Measurements from ENCODE around the gene AGPAT3.

The AGPAT3 gene

GRCh38 chr21:43853851-43854772, 10.9 kb upstream of the AGPAT3 start:
- H3K36me3 ChIP-seq (ENCODE audit: low read depth), result no peaks in the 10 kb centered on the region
- H3K27ac ChIP-seq (ENCODE audit: poor library complexity, severe bottlenecking), result no peak overlapping the region
- no peaks in the 10 kb centered on the region for H3K9me3 ChIP-seq (ENCODE audit: severe bottlenecking)
- no peaks in the 10 kb centered on the region for H3K4me1 ChIP-seq (ENCODE audit: insufficient read depth, poor library complexity, severe bottlenecking)
- no peaks in the 10 kb centered on the region for H3K27me3 ChIP-seq (ENCODE audit: insufficient read depth, poor library complexity, severe bottlenecking)
- DNase-seq (ENCODE audit: low spot score) (no peak), ATAC-seq (ENCODE audit: low read depth) (no peak)
- no peak for TF ChIP-seq CTCF (IDR thresholded peaks at IDR 0.05; ENCODE audit: poor library complexity, severe bottlenecking)
- H3K4me3 ChIP-seq (ENCODE audit: severe bottlenecking), result no peak overlapping the region

- Histone ChIP-seq H3K4me3 (ENCODE audit: severe bottlenecking) (no peak overlapping the region), H3K27me3 (ENCODE audit: insufficient read depth, poor library complexity, severe bottlenecking) (no peaks in the 10 kb centered on the region), H3K27ac (ENCODE audit: poor library complexity, severe bottlenecking) (no peak overlapping the region), H3K9me3 (ENCODE audit: severe bottlenecking) (no peaks in the 10 kb centered on the region), H3K36me3 (ENCODE audit: low read depth) (no peaks in the 10 kb centered on the region), H3K4me1 (ENCODE audit: insufficient read depth, poor library complexity, severe bottlenecking) (no peaks in the 10 kb centered on the region)
- TF ChIP-seq CTCF (IDR thresholded peaks at IDR 0.05; ENCODE audit: poor library complexity, severe bottlenecking), result no peak
- DNase-seq (ENCODE audit: low spot score) (no peak), ATAC-seq (ENCODE audit: low read depth) (no peak)
Measured at GRCh38 chr21:43854773-43855633, 10.0 kb upstream of the AGPAT3 start.

DNA sequence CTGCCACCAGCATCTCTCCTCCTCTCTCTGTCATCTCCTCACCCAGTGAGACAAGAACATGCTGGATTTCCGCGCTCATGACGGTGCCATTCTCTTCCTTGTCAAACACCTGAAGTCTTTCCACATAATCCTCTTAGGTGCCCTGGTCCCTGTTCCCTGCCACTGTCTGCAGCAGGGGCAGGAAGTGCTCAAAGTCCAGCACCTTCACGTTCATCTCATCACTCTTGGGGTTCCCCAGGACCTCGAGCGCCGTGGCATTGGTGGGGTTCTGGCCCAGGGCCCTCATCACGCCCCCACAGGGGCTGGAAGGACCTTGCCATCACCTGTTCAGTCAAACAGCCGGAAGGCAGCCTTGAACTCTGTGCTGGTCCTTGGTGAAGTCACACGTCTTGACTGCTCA, 9.1 kb upstream of the AGPAT3 start:
- DNase-seq (ENCODE audit: low spot score) (no peak), ATAC-seq (ENCODE audit: low read depth) (no peak)
- no peak overlapping the region for H3K4me3 ChIP-seq (ENCODE audit: severe bottlenecking)
- H3K27me3 ChIP-seq (ENCODE audit: insufficient read depth, poor library complexity, severe bottlenecking), result no peaks in the 10 kb centered on the region
- H3K9me3 ChIP-seq (ENCODE audit: severe bottlenecking), result no peaks in the 10 kb centered on the region
- no peak overlapping the region for H3K27ac ChIP-seq (ENCODE audit: poor library complexity, severe bottlenecking)
- H3K36me3 ChIP-seq (ENCODE audit: low read depth), result no peaks in the 10 kb centered on the region
- no peak for TF ChIP-seq CTCF (IDR thresholded peaks at IDR 0.05; ENCODE audit: poor library complexity, severe bottlenecking)
- no peaks in the 10 kb centered on the region for H3K4me1 ChIP-seq (ENCODE audit: insufficient read depth, poor library complexity, severe bottlenecking)

DNA sequence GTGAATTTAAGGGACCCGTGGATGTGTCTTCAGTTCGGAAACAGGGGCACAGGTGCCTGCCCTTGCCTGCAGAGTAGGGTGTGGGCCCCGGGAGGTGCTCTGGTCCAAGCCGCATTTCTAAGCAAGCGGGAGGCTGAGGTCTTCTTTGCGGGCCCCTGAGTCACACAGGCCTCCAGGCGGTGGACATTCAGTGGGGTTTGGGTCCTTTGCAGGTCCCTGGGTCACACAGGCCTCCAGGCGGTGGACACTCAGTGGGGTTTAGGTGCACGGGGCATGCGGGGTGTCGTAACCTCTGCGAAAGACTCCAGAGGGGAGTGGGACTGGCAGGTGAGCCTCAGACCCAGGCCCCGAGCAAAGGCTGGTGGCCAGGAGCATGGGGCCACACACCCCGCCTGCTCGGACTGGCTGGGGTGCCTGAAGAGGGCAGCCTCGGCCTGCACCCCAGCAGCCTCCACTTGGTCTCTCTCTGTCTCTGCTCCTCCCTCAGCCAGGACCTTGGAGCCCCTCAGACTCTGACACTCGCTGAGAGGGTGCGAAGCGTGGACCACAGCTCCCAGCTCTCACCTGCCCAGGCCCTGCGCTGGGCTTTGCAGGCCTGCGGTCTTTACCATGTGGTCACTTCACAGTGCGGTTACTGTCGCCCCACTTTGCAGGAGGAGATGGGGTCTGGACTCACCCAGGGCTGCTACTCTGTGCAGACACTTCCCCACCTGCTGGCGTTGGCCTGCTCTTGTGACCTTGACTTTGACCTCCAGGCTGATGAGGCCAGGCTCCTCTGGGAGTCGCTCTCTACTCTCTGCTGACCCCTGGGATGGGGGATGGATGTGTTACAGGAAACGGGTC, 6.0 kb upstream of the AGPAT3 start:
- no peak for TF ChIP-seq CTCF (IDR thresholded peaks at IDR 0.05; ENCODE audit: poor library complexity, severe bottlenecking)
- DNase-seq (ENCODE audit: low spot score), result no peak
- H3K27me3 ChIP-seq (ENCODE audit: insufficient read depth, poor library complexity, severe bottlenecking), result no peaks in the 10 kb centered on the region
- H3K9me3 ChIP-seq (ENCODE audit: severe bottlenecking), result no peaks in the 10 kb centered on the region
- no peaks in the 10 kb centered on the region for H3K36me3 ChIP-seq (ENCODE audit: low read depth)
- ATAC-seq (ENCODE audit: low read depth), result no peak
- no peak overlapping the region for H3K4me3 ChIP-seq (ENCODE audit: severe bottlenecking)
- H3K4me1 ChIP-seq (ENCODE audit: insufficient read depth, poor library complexity, severe bottlenecking), result no peaks in the 10 kb centered on the region
- no peak overlapping the region for H3K27ac ChIP-seq (ENCODE audit: poor library complexity, severe bottlenecking)

Data from RWPE2 (cell line).